ENCODE results near the gene SLX4IP.
A peak's percentile ranks its signal among the peaks of the same experiment; 100 is the strongest.

SLX4IP gene

DNA sequence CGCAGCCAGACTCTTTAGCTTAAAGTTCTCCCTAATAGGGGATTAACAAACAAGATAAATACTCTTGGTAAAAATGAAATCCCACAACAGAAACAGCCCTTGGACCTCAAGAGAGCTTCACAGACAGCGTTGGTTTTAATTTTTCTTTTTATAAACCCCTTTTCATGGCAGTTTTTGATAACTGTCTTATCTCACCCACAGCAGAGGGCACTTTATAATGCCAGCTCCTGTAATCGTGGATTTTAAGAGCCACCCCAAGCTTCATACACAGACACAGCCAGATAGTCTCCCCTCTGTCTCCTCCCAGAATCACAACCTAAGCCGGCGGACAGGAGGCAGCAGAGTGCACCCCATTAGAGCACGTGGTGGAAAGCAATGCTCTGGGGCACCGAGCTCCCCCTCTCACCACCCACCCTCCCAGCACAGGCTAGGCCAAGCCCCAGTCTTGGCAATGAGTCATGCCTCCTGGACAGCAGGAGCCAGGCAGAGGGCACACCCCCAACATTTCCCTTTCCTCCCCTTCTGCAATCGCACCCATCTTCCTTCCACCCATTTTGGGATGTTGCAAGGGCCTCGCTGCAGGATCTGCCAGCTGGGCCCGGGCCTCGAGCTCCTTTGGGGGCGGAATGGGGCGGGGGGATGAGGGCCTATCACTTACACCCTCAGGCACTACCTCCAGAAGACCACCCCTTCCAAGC, 236.3 kb downstream of the SLX4IP start:
- DNase-seq: peak; percentile 61

DNA sequence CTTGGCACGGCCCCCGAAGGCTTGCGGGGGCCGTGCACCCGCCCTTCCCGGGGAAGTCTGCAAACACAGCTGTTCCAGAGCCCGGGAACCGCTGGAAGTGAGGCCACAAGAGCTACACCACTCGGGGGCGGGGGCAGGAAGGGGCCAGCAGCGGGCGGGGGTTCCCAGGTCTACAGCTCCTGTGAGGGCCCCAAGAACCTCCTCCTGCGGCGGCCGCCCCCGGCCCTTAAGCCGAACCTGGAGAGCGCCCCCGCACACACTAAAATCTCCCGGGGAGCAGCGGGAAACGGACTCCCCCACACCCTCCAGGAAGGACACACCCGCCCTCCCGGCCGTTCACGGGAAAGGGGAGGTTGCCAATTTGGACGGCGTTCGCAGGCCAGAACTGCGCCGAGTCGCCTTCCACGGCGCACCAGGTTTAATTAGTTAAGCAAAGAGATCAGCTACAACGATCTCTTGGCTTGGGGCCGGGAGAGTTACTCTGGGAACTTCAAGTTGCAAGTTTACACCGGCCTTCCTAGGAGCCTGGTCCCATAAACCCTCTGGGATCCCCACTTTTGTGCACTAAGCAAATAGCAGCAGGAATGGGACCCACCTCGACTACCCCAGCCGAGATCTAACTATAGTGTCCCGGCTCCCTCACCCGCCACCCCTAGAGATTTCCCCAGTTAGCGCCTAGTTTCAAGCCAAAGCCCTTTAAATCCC, 237.0 kb downstream of the SLX4IP start:
- peak; percentile 61 for DNase-seq

DNA sequence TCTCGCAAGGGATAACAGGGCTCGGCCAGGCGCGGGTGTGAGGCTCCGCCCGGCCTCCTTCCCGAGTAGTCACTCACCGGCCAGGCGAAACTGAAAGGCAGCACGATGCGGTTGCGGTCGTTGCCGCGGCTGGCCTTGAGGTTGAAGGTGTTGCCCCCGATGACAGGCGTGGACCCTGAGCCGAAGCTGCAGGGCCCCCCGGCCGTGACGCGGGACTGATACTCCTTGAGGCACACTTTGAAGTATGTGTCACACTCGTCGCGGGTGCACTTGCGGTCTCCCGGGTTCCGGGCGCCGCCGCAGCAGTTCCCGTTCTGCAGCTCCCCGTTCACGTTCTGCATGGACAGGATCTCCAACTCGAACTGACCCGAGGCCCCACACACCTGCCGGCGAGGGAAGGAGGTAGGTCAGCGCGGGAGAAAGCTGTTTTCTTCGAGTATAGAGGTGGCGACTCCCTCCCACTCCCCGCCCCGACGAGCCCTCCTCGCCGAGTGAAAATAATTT, 237.6 kb downstream of the SLX4IP start:
- DNase-seq: peak; percentile 48

DNA sequence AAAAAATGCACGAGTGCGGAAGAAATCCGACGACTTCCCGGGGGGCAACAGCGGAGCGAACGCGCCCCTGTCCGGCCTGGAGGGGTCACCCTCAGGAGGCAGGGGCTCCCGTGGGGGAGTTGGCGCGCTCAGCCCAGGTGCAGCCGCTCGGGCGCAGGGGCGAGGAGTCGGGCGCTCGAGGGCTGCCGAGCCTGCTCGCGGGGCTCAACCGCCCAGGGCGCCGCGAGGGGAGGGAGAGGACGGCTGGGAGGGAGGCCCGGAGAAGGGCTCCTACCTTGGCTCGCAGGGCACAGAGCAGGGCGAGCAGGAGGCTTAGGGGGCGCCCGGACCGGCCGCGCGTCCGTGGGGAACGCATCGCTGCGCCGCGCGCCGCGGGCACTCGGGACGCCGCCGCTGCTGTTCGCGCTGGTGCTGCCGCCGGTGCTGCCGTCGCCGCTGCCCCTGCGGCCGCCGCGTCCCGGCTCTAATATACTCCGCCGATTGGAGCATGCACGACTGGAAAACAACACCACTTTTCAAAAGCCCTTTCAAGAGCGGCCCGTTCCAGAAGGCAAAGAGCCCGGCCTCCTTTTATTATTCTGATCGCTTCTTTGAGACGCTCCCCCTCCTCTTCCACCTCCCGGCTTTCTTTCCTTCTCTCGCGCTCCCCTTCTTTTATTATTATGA, 238.2 kb downstream of the SLX4IP start:
- peak; percentile 78 for DNase-seq

DNA sequence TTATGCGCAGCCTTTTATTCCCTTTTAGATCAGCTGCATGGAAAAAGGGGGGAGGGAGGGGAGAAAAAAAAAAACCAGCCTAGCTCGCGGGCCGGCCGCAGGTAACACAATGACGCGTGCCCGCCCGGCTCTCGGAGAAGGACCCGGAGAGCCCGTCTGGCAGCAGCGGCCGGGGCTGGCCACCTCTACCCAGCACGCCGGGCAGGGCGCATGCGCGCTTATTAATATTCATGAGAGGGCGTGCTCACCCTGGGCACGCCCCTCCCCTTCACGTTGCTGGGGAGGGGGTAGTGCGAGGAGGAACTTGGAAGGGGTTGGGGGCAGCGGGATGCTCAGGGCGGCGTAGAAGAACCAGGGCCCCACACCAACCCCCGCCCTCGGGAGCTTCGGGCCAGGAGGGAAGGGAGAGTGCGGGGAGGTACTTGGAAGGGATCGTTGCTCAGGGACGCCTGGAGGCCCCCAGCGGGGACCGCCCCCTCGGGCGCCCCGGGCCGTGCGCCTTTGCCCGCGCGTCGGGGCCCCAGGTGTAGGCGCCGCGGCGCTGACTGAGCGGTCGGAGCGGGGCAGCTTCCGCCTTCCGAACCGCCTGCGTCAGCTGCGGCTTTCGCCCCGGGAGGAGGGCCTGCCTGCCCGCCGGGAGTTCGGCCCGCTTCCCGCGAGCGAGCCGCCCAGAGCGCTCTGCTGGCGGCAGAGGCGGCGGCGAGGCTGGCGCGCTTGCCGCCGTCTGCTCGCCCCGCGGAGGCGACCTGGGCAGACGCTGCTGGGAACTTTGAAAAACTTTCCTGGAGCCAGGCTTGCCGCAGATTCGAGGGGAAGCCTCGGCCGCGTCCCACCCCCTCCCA, 239.0 kb downstream of the SLX4IP start, which contains the start of gene JAG1:
JAG1 (minus strand) TSS at position 158 of the 842 bp plus-strand sequence. CDS start 469 bp downstream, outside the sequence.
- DNase-seq: peak; percentile 91

DNA sequence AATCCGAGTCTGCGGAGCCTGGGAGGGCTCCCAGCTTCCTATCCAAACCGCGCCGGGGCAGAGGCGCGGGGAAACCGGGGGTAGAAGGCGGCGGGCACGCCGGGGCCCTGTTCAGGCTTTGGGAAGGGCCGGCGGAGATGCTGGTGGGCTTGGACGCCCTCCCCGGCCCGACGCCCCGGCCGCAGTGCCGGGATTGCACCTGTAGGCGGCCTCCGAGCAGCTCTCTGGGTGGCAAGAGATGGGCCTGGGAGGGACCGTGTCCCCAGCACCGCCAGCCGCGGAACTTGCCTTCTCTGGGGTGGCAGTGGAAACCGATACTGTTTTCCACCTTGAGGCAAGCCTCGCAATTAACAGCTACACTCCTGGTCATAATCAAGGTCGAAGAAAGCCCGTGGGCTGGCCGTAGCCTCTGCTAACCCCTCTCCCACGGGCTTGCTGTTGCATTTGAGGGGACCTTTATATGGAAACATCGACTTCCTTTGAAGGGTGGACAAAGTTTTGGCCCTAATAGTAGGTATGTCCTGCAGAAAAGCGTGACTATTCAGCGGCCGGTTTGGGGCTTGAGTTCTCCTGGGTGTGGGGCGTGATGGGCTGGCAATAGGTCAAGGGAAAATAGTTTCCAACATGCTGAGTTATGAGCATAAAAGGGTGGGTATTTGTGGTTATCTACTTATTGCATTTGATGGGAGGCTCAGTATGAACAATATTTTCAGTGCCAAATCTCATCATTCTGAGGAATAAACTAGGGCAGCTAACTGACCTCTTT, 239.8 kb downstream of the SLX4IP start:
- peak; percentile 64 for DNase-seq

DNA sequence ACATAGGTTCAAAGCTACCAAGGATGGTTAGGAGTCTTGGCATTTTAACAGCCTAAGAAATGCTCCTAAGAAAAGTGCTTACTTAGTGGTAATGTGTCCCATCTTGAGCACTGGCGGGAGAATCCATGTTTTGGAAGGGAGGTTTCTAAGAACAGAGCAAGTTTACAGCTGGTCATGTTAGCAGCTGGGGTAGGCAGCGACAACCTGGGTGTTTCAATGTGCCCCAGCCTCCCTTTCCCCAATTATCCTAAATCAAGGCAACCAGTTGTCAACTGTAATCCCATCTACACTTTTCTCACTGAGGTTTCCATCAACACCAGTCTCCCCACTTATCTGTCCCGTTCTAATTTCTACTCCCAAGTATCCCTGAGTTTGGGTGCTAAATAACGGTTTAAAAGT, 240.3 kb downstream of the SLX4IP start:
- DNase-seq: no peak

DNA sequence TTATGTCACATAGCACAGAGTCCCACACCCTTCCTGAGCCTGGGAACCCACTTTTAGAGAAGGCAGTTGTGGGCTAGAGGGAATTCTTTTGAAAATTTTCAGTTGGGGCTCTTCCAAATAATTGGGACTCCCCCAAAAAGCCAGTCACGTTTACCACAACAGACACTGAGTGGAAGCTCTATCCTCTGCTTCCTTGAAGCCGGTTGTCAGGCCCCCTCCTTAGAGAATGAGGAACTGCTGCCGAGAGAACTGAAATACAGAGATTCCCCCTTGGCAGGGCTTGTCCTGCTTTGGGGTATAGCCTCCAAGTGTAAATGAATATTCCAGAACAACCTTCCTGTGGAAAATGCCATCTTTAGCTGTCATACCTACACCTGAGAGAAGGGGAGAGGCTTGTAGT, 241.4 kb downstream of the SLX4IP start:
- no peak for DNase-seq

All from NCI-H1092 treated with DMSO at 0.1 percent for 48 hours (cell line).